Heart left ventricle (tissue), 16 donors: Measurements from ENCODE around the gene TMEM266. TPM values are rescaled to one million over a fixed set of nuclear protein-coding genes. Genes with fewer than 3 reads are reported as not detected.
"Not testable (repeated sequence)": the region's sequence is repeated elsewhere in the genome, so short reads cannot be mapped to it uniquely, and the experiment has no call there.

Experiments used
- ATAC-seq, 4 donors: fragments of 200-7000 bp; cut with Tn5 transposase; one replicate each; pipeline ENCODE4 v1.9.1; 2020 to 2022; ENCODE audit warnings: moderate library complexity in 4 of 4, mild to moderate bottlenecking in 3 of 4, moderate number of reproducible peaks in 1 of 4
- DNase-seq, 5 donors: peaks; one replicate each; pipeline ENCODE4 v3.0.0-alpha.2; 2020
- H3K27ac ChIP-seq, 12 donors: fragments of 200-600 bp; sonication (generic) in 4 of 12; one replicate each; pipeline versions ENCODE4 v1.5.0 to v1.8.0; 2016 to 2022; ENCODE audit warnings: mild to moderate bottlenecking in 2 of 12
- H3K27me3 ChIP-seq, 9 donors: fragments of 200-600 bp; sonication (generic) in 2 of 9; one replicate each; pipeline versions ENCODE4 v1.5.1 to v1.8.0; 2016 to 2022; ENCODE audit warnings: mild to moderate bottlenecking in 3 of 9
- H3K36me3 ChIP-seq, 9 donors: fragments of 200-600 bp; sonication (generic) in 2 of 9; one replicate each; pipeline versions ENCODE4 v1.5.0 to v1.8.0; 2018 to 2022; ENCODE audit warnings: mild to moderate bottlenecking in 2 of 9
- H3K4me1 ChIP-seq, 12 donors: fragments of 200-600 bp; sonication (generic) in 4 of 12; one replicate each; pipeline versions ENCODE4 v1.5.0 to v1.8.0; 2016 to 2022; ENCODE audit warnings: mild to moderate bottlenecking in 3 of 12
- H3K4me3 ChIP-seq, 12 donors: fragments of 200-600 bp; sonication (generic) in 4 of 12; one replicate each; pipeline versions ENCODE4 v1.5.0 to v1.8.0; 2017 to 2022; ENCODE audit warnings: mild to moderate bottlenecking in 9 of 12, moderate library complexity in 4 of 12
- H3K9me3 ChIP-seq, 12 donors: fragments of 200-600 bp; sonication (generic) in 4 of 12; one replicate each; pipeline versions ENCODE4 v1.5.0 to v1.8.0; 2016 to 2022; ENCODE audit warnings: mild to moderate bottlenecking in 1 of 12
- POLR2A ChIP-seq, 2 donors: fragments of 450-650 bp; IDR thresholded peaks; one replicate each; pipeline ENCODE4 v1.6.1; 2017; ENCODE audit warnings: antibody characterized with exemption in 2 of 2, mild to moderate bottlenecking in 2 of 2, moderate library complexity in 2 of 2
- WGBS, 4 donors: extraction: QIAGEN DNeasy Blood & Tissue Kit in 2 of 4; methylation state at CpG; one replicate each; pipeline versions ENCODE4 v1.1.5 to v1.1.7; 2013 to 2018; 5-methylcytosine and 5-hydroxymethylcytosine counted together
- intact Hi-C, 10 donors: fragments of 100-400 bp; cut with DNase I; formaldehyde crosslinking; loops; one replicate each; pipeline versions ENCODE4 v1.11.1 to v1.14.2; 2022
- long read RNA-seq, 3 donors: library from polyadenylated mRNA; unstranded; transcript quantifications; one replicate each; pipeline ENCODE4 v2.0.0, GENCODE V29; 2020 to 2021
- polyA plus RNA-seq, 2 donors: library from polyadenylated mRNA; stranded (reverse); fragments of 200-250 nt; gene quantifications; one replicate each; pipeline ENCODE4 v1.2.3, GENCODE V29; 2013
- total RNA-seq, 9 donors: library from RNA; depleted of rRNA in 2 of 9; stranded (reverse); fragments of >200 nt in 2 of 9; fragmentation: NEBNext Ultra II Directional in 3 of 9; extraction: Animal tissue kit (Norgen Biotek cat#: 25700) in 3 of 9; gene quantifications; one replicate each; pipeline versions ENCODE4 v1.1.0 to v1.2.4, GENCODE V29; 2016 to 2023
- TF ChIP-seq, protein P1 (sequence below), 12 donors: fragments of 200-600 bp; sonication (generic) in 4 of 12; IDR thresholded peaks; one replicate each; pipeline versions ENCODE4 v1.5.0 to v1.8.0; 2018 to 2022; ENCODE audit warnings: antibody characterized with exemption in 12 of 12, mild to moderate bottlenecking in 5 of 12
- donor health status: ischemic (EF 13 %, LVEDD 7.1; RV severe dilation, severe dysfunction).
- donor health status: healthy with polysubstance abuse.
- donor health status: DM: no; HTN: yes; CAD: no.
- donor health status: DM: no; HTN: no; CAD: no.
- donor health status: ischemic (EF 25% LVEDD 6.9; RV normal size, moderate dysfunction).
- donor health status: ischemic (EF 25% LVEDD 5.7; RV mildly dilated, moderate dysfunction).
- donor health status: healthy.
- donor health status: DM: yes; HTN: yes; CAD: no.
- donor health status: ischemic (EF 35%, LVEDD 5.7; RV mildly dilated, moderate dysfunction).
- donor health status: nonischemic (EF 11% LVEDD 7.7; RV severe dilation, severe dysfunction).
- donor health status: DM: yes; HTN: yes; CAD: no.
- donor health status: PGD.
- donor health status: ischemic (EF 29% LVEDD 5.4; RV normal size, mild dysfunction).
- donor health status: nonischemic (EF 23%, LVEDD 6.1; RV moderate dilation, normal function).

TMEM266 gene, protein sequence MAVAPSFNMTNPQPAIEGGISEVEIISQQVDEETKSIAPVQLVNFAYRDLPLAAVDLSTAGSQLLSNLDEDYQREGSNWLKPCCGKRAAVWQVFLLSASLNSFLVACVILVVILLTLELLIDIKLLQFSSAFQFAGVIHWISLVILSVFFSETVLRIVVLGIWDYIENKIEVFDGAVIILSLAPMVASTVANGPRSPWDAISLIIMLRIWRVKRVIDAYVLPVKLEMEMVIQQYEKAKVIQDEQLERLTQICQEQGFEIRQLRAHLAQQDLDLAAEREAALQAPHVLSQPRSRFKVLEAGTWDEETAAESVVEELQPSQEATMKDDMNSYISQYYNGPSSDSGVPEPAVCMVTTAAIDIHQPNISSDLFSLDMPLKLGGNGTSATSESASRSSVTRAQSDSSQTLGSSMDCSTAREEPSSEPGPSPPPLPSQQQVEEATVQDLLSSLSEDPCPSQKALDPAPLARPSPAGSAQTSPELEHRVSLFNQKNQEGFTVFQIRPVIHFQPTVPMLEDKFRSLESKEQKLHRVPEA
- total RNA-seq (under 1 TPM in 4 of 9 donors, not detected in 5; 0.15 to 0.38 (median 0.32) TPM), polyA plus RNA-seq (under 1 TPM in 1 of 2 donors, not detected in 1; 0.03 TPM)
- long read RNA-seq, donor 1, partial matches to known transcripts, result 0 of 1 reads
- long read RNA-seq, donor 1, other reads (novel, unspliced or antisense), result 1 of 1 reads
- long read RNA-seq, donor 2, result 0 reads
- long read RNA-seq, donor 3, result 0 reads

DNA sequence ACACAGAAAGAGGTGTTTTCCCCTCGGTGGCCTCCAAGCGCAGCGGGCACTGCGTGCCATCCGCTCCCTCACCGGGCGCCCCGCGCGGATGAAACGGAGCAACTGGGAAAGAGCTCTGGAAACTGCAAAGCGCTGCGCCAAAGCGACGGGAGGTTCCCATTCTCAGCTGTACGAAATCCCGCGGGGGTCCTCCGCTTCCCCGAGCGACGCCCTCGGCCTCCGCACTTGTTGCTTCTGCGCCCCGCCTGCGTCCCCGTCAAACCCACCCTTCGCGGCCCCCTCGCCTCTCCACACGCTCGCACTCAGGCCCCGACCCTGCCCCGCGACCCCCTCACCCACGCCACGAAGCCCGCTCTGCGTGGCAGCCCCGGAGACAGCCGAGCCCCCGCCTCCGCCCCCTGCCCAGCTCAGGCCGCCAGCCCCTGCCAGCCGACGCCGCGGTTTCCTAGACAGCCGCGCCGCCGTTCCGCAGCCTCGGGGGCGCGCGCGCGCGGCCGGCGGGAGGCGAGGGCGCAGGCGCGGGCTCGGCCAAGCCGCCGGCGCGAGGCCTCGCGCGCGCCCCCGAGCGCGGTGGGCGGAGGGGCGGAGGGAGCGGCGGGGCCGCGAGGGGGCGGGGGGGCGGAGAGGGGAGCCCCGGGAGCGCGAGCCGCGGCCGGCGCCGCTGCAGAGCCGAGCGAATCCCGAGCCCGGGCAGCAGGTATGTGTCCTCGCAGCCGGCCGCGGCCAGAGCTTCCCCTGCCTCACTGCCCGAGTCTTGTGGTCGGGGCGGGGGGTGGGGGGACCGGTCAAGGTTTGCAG, at the start of gene TMEM266:
Gene TMEM266 (plus strand): TSS at position 666 of the 798 bp plus-strand sequence. CDS start 74,279 bp downstream, outside the sequence.
- 0 to 2% (median 1%) methylated on average over 34 to 106 of the region's 107 CpGs for WGBS, 4 donors
- Histone ChIP-seq H3K27ac (no peak within 1 kb of the TSS), H3K4me3 (peak within 1 kb of the TSS; percentile 32 to 69 (median 58)), H3K9me3 (no peaks in the 10 kb centered on the region), H3K36me3 (no peaks in the 10 kb centered on the region), H3K4me1 (peaks cover 0 to 23% (median 8%) of the 10 kb centered on the region in 12 donors), H3K27me3 (peaks cover 0 to 61% (median 17%) of the 10 kb centered on the region in 9 donors)
- intact Hi-C loops, result loop anchor here in 9 of 10 donors (1.0 to 10.0 kb wide), 4 partner anchors 79 to 805 kb away; no protein-coding TSS in a partner anchor
- ATAC-seq, result peak in 3 of 4 donors; percentile 67 to 73 (median 71)
- no peak for TF ChIP-seq POLR2A (IDR thresholded peaks at IDR 0.05)
- TF ChIP-seq, protein P1, sequence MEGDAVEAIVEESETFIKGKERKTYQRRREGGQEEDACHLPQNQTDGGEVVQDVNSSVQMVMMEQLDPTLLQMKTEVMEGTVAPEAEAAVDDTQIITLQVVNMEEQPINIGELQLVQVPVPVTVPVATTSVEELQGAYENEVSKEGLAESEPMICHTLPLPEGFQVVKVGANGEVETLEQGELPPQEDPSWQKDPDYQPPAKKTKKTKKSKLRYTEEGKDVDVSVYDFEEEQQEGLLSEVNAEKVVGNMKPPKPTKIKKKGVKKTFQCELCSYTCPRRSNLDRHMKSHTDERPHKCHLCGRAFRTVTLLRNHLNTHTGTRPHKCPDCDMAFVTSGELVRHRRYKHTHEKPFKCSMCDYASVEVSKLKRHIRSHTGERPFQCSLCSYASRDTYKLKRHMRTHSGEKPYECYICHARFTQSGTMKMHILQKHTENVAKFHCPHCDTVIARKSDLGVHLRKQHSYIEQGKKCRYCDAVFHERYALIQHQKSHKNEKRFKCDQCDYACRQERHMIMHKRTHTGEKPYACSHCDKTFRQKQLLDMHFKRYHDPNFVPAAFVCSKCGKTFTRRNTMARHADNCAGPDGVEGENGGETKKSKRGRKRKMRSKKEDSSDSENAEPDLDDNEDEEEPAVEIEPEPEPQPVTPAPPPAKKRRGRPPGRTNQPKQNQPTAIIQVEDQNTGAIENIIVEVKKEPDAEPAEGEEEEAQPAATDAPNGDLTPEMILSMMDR (IDR thresholded peaks at IDR 0.05), result no peak
- DNase-seq, result peak; percentile 15 to 66 (median 30)

DNA sequence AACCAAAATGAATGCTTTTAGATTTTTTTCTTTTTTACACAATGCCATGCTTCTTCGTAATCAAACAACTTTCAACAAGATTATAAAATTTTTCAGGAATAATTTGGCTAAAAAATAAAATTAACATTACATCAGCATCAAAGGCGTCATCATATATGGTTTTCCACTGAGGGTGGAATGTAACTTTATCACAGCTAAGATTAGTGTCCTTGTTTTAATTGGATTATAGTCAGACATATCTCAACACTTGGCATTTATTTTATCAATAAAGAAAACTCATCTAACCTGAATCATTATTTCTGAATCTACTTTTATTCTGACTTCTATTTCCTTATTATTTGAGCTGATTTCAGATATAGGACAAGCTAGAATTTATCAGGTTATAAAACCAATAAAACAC, 49.2 kb upstream of the TMEM266 start:
- TF ChIP-seq POLR2A (IDR thresholded peaks at IDR 0.05), result no peak
- TF ChIP-seq, protein P1 (IDR thresholded peaks at IDR 0.05), result no peak
- WGBS, 4 donors, result 63 to 76% (median 64%) methylated on average over 2 of the region's 2 CpGs

DNA sequence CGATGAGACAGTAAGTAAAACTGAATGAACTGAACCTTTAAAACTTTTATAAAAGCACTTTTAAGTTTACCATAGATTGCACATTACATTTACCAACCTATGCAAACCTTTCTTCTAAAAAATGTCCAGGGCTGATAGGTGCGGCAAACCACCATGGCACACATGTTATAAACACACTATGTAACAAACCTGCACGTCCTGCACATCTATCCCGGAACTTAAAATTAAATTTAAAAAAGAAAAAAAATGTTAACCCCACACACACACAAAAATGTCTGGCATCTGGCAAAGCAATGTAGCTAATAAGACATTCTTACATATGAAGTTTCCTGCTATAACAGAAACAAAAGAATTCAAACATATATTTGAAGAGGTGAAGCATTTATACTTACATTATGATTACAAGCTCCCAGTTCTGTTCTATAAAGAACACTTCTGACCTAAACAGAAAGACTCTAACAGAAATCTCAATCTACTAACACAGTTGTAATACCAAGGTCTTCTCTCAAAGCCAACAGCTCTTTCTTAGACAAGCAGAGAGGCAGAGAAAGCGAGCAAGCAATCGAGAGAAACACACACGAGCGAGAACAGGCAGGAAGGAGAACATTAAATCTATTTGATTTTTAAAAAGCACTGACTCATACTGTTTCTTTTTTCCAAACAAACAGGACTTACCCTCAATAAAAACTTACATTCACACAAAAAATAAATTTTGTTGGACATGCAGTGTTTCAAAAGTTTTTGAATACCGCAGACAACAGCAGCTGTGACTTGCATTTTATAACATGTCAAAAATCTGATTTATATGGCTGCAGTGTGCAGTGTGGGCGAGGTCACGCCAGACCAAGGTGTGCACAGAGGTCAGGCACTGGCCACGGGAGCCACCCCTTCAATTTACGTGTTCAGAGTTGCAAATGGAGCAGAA, 47.9 kb upstream of the TMEM266 start, which contains the start of gene NRG4:
Gene NRG4 (minus strand): TSS at position 798 of the 925 bp plus-strand sequence. CDS start 1,194 bp downstream, outside the sequence.
- Histone ChIP-seq H3K4me1 (no peaks in the 10 kb centered on the region), H3K9me3 (peaks cover 0 to 16% (median 0%) of the 10 kb centered on the region in 12 donors), H3K27ac (no peak within 1 kb of the TSS), H3K4me3 (peak within 1 kb of the TSS in 1 of 12 donors; percentile 5), H3K36me3 (no peaks in the 10 kb centered on the region), H3K27me3 (peaks cover 0 to 24% (median 0%) of the 10 kb centered on the region in 9 donors)
- WGBS, 4 donors, result 48 to 53% (median 50%) methylated on average over 13 of the region's 13 CpGs
- intact Hi-C loops, result no loop called here
- ATAC-seq, result no peak
- TF ChIP-seq POLR2A (IDR thresholded peaks at IDR 0.05), result no peak
- TF ChIP-seq, protein P1 (IDR thresholded peaks at IDR 0.05), result no peak
- DNase-seq, result no peak

More for the DNA sequence above, 49.2 kb upstream of the TMEM266 start:
- no peaks in the 10 kb centered on the region for H3K4me1 ChIP-seq
- ATAC-seq (no peak), DNase-seq (no peak)
- no peak overlapping the region for H3K27ac ChIP-seq
- H3K36me3 ChIP-seq, result no peaks in the 10 kb centered on the region
- H3K9me3 ChIP-seq, result peaks cover 0 to 10% (median 0%) of the 10 kb centered on the region in 12 donors
- peaks cover 0 to 24% (median 0%) of the 10 kb centered on the region in 9 donors for H3K27me3 ChIP-seq
- no peak overlapping the region for H3K4me3 ChIP-seq
- intact Hi-C loops, result no loop called here

DNA sequence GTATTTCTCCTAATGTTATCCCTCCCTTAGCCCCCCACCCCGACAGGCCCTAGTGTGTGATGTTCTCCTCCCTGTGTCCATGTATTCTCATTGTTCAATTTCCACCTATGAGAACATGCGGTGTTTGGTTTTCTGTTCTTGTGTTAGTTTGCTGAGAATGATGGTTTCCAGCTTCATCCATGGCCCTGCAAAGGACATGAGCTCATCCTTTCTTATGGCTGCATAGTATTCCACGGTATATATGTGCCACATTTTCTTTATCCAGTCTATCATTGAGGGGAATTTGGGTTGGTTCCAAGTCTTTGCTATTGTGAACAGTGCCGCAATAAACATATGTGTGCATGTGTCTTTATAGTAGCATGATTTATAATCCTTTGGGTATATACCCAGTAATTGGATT, 46.3 kb upstream of the TMEM266 start:
- Histone ChIP-seq H3K27me3 (peaks cover 0 to 23% (median 0%) of the 10 kb centered on the region in 9 donors), H3K9me3 (peaks cover 0 to 29% (median 0%) of the 10 kb centered on the region in 12 donors)
- ATAC-seq, H3K27ac ChIP-seq, H3K4me3 ChIP-seq, intact Hi-C loops, H3K4me1 ChIP-seq, DNase-seq, H3K36me3 ChIP-seq: not testable (repeated sequence)
- 91 to 96% (median 95%) methylated on average over 4 of the region's 4 CpGs for WGBS, 4 donors
